AG10803 (cell line): Measurements from ENCODE around the gene KCNAB3.

ENCODE experiments used
- DNase-seq: peaks from one replicate; pipeline ENCODE4 v3.0.0; 2010; ENCODE audit warnings: low read depth
- H3K4me3 ChIP-seq: 2 replicates; pipeline ENCODE4 v1.5.1; 2011; ENCODE audit warnings: mild to moderate bottlenecking, low read length, control low read depth
- TF ChIP-seq, protein P1 (sequence below): conservative IDR thresholded peaks from 2 replicates; pipeline ENCODE4 v1.5.1; 2011; ENCODE audit warnings: mild to moderate bottlenecking, low read length, control low read depth, inconsistent platforms

KCNAB3 gene

DNA sequence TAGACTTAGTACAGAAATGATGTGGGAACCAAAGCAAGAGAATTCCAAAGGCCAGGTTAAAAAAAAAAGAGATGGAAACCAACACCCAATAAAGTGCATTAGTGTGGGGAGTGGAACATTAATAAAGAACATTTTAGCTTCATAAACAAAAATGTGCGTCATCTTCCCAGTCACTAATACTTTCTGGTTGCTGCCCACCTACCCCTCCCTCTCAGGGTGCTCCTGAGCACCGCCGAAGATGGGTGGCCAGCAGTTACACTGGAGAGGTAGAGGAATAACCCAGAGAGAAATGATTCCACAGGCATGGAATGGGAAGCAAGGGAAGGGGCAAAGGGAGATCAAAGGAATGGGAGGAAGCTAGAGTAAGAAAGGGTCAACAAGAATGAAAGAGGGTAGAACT, 47.0 kb downstream of the KCNAB3 start:
- H3K4me3 ChIP-seq = no peak overlapping the region
- TF ChIP-seq, protein P1, sequence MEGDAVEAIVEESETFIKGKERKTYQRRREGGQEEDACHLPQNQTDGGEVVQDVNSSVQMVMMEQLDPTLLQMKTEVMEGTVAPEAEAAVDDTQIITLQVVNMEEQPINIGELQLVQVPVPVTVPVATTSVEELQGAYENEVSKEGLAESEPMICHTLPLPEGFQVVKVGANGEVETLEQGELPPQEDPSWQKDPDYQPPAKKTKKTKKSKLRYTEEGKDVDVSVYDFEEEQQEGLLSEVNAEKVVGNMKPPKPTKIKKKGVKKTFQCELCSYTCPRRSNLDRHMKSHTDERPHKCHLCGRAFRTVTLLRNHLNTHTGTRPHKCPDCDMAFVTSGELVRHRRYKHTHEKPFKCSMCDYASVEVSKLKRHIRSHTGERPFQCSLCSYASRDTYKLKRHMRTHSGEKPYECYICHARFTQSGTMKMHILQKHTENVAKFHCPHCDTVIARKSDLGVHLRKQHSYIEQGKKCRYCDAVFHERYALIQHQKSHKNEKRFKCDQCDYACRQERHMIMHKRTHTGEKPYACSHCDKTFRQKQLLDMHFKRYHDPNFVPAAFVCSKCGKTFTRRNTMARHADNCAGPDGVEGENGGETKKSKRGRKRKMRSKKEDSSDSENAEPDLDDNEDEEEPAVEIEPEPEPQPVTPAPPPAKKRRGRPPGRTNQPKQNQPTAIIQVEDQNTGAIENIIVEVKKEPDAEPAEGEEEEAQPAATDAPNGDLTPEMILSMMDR = no peak
- no peak for DNase-seq

DNA sequence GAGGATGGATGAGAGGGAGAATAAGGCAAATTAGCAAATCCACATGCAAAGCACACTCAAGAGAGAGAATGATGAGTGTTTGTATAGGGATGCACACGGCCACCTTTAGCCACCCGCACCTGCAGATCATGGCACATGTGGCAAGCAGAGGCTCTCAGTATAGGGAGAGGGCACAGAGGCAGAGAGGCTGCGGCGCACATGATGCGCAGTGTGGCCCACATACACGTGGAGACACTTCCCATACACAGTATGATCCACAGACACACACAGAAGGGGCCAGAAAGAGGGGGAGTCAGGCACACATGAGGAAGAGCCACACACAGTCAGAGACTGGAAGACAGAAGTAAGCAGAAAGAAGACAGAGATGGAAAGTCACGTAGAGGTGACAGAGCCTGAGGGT, 47.6 kb downstream of the KCNAB3 start:
- no peak overlapping the region for H3K4me3 ChIP-seq
- TF ChIP-seq, protein P1 = no peak
- DNase-seq = no peak

DNA sequence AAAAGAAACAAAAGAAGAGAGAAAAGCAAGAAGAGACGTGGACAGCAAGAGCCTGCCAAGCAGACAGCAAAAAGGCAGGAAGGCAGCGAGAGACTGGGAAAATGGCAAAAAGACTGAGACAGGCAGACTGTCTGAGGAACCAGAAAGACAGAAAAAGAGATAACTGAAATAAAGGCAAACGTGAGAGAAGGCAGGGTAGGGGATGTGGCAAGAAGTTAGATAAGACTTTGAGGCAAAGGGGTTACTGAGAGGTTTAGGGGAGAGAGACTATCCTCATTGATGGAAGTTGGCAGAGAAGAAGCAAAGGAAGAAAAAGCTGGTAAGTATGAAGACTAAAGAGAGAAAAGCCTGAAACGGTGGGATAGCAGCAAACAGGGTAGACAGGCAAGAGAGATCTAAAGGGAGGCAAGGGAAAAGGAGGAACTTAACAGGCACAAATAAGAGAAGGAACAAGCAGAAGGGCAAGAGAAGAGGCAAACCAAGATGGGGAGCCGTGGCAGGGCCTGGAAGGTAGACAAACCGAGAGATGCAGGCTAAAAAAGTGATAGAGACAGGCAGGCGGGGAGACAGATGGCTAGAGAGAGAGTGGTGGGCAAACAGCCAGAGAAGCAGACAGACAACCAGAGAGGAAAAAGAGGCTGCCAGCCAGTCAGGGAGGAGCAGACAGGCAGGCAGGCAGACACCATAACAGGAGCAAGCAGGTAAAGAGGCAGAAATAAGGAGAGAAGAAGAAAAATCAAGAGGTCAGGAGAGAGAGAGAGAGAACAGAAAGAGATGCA, 48.2 kb downstream of the KCNAB3 start:
- no peak for DNase-seq
- TF ChIP-seq, protein P1 = no peak
- no peak overlapping the region for H3K4me3 ChIP-seq

DNA sequence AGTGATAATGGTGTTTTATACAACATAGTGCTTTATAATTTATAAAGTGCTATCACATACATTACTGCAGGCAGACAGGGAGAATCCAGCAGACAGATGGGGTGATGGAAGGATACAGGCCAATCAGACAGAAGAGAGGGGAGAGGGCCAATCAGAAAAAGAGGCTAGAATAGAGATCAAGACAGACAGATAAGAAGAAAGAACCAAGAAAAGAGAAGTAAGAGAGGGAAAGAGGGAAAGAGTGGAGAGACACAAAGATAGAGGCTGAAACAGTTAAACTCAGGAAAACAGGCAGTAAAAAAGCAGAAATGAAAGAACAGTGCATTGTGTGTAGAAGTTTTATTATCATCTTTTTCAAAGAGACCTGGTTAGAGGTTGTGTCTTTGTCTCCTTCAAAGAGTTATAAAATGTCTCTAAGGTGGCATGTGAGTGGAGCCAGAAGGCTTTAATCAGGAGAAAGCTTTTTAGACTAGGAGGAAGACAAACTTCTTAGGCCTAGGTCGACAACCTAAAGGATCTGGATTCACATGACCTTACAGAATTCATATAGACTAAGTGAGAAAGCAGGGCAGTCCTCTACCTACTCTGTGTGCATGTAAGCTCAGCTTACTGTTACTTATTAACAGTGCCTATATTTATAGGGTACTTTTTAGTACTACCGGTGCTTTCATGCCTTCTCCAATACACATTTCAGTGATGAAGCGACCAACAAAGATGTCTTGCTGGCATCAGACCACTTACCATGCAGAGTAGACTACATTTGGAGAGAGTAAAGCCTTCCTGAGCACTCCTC, 49.4 kb downstream of the KCNAB3 start:
- H3K4me3 ChIP-seq = no peak overlapping the region
- TF ChIP-seq, protein P1 = no peak
- DNase-seq = no peak

DNA sequence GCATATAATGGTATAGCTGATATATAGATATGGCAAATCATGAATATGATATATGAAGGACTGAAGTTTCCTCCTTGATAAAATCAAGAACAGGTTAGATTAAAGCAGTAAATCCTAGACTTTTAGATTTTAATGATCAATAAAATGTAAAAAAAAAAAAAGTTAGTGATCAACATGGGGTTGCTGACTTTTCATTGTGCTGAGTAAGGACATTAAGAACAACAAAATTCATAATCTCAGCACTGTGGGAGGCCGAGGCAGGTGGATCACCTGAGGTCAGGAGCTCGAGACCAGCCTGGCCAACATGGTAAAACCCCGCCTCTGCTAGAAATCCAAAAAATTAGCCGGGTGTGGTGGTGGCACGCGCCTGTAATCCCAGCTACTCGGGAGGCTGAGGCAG, 51.4 kb downstream of the KCNAB3 start:
- DNase-seq = no peak
- TF ChIP-seq, protein P1 = no peak
- H3K4me3 ChIP-seq = no peak overlapping the region

DNA sequence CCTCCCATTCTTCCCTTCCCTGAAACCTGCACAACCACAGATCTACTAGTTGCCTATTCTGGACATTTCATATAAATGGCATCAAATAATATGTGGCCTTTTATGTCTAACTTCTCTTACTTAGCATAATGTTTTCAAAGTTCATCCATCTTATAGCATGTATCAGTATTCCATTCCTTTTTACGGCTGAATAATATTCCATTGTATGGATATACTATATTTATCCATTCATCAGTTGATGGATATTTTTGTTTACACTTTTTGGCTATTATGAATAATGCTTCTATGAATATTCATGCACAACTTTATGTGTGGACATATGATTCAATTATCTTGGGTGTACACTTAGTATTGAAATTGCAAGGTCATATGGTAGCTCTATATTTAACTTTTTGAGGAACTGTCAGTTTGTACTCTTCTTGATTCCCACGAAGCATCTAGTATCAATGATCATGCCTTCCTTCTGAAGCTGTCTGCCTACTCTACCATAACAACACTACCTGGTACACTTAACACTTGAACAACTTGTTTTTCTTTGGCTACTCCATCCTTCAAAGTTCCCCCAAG, 53.8 kb downstream of the KCNAB3 start:
- DNase-seq = no peak
- TF ChIP-seq, protein P1 = no peak
- H3K4me3 ChIP-seq = no peak overlapping the region
